H9 (cell line): ENCODE data around the gene FTHL17. TPM values are rescaled to one million over a fixed set of nuclear protein-coding genes. Genes with fewer than 3 reads are reported as not detected.

Source experiments
- DNase-seq: peaks from one replicate; pipeline ENCODE4 v3.0.0-alpha.2; 2017
- H2AFZ ChIP-seq: one replicate; pipeline ENCODE4 v1.6.1; 2013; ENCODE audit warnings: mild to moderate bottlenecking, low read length, control low read depth, moderate library complexity
- H2AK5ac ChIP-seq: 2 replicates; pipeline ENCODE4 v1.6.1; 2013; ENCODE audit warnings: low read length, control low read depth, mixed read lengths; ENCODE audit not compliant: insufficient read length
- H2BK120ac ChIP-seq: one replicate; pipeline ENCODE4 v1.6.1; 2013; ENCODE audit warnings: low read depth, mild to moderate bottlenecking, low read length, control low read depth, inconsistent platforms; ENCODE audit not compliant: poor library complexity, severe bottlenecking
- H2BK12ac ChIP-seq: 2 replicates; pipeline ENCODE4 v1.6.1; 2013; ENCODE audit warnings: low read length, control low read depth, mixed read lengths, low read depth; ENCODE audit not compliant: insufficient read length
- H2BK15ac ChIP-seq: 2 replicates; pipeline ENCODE4 v1.6.1; 2013; ENCODE audit warnings: low read depth, low read length, control low read depth
- H2BK20ac ChIP-seq: one replicate; pipeline ENCODE4 v1.6.1; 2013; ENCODE audit warnings: low read depth, mild to moderate bottlenecking, low read length, control low read depth, inconsistent platforms; ENCODE audit not compliant: poor library complexity, severe bottlenecking
- H2BK5ac ChIP-seq: 2 replicates; pipeline ENCODE4 v1.6.1; 2013; ENCODE audit warnings: low read length, control low read depth, mixed read lengths; ENCODE audit not compliant: insufficient read length
- H3K14ac ChIP-seq: 2 replicates; pipeline ENCODE4 v1.6.1; 2013; ENCODE audit warnings: low read length, control low read depth; ENCODE audit not compliant: insufficient read depth
- H3K18ac ChIP-seq: 2 replicates; pipeline ENCODE4 v1.6.1; 2013; ENCODE audit warnings: low read depth, mild to moderate bottlenecking, mixed read lengths, low read length, control low read depth; ENCODE audit not compliant: insufficient read length
- H3K23ac ChIP-seq: 2 replicates; pipeline ENCODE4 v1.6.1; 2013; ENCODE audit warnings: low read length, control low read depth, mixed read lengths, low read depth; ENCODE audit not compliant: insufficient read length
- H3K23me2 ChIP-seq: 2 replicates; pipeline ENCODE4 v1.6.1; 2013; ENCODE audit warnings: low read depth, mild to moderate bottlenecking, mixed read lengths, low read length, control low read depth; ENCODE audit not compliant: insufficient read length, poor library complexity, severe bottlenecking
- H3K27ac ChIP-seq: 2 replicates; pipeline ENCODE4 v1.5.1; 2013; ENCODE audit warnings: low read length, control low read depth, mixed read lengths, low read depth; ENCODE audit not compliant: insufficient read length
- H3K27me3 ChIP-seq: 2 replicates; pipeline ENCODE4 v1.6.1; 2013; ENCODE audit warnings: low read length, control low read depth, inconsistent platforms; ENCODE audit not compliant: insufficient read depth
- H3K4ac ChIP-seq: 2 replicates; pipeline ENCODE4 v1.6.1; 2013; ENCODE audit warnings: low read depth, mild to moderate bottlenecking, control low read depth, inconsistent platforms, low read length, moderate library complexity
- H3K4me1 ChIP-seq: 2 replicates; pipeline ENCODE4 v1.6.1; 2013; ENCODE audit warnings: low read length, control low read depth, inconsistent platforms; ENCODE audit not compliant: insufficient read depth
- H3K4me2 ChIP-seq: 2 replicates; pipeline ENCODE4 v1.6.1; 2013; ENCODE audit warnings: low read length, control low read depth, mixed read lengths; ENCODE audit not compliant: insufficient read length, insufficient read depth
- H3K56ac ChIP-seq: 2 replicates; pipeline ENCODE4 v1.6.1; 2013; ENCODE audit warnings: low read depth, mild to moderate bottlenecking, mixed read lengths, low read length, control low read depth; ENCODE audit not compliant: insufficient read length
- H3K79me1 ChIP-seq: 2 replicates; pipeline ENCODE4 v1.6.1; 2013; ENCODE audit warnings: low read depth, mild to moderate bottlenecking, moderate library complexity, low read length, control low read depth, inconsistent platforms; ENCODE audit not compliant: insufficient read depth, poor library complexity, severe bottlenecking
- H3K79me2 ChIP-seq: 2 replicates; pipeline ENCODE4 v1.6.1; 2013; ENCODE audit warnings: low read length, control low read depth, inconsistent platforms; ENCODE audit not compliant: insufficient read depth
- H3K9ac ChIP-seq: 2 replicates; pipeline ENCODE4 v1.6.1; 2013; ENCODE audit warnings: low read length, control low read depth, mixed read lengths; ENCODE audit not compliant: insufficient read length; ENCODE audit errors: extremely low read depth
- H3K9me3 ChIP-seq: one replicate; pipeline ENCODE4 v1.6.1; 2013; ENCODE audit warnings: low read depth, low read length, inconsistent platforms; ENCODE audit not compliant: control insufficient read depth
- H3T11ph ChIP-seq: one replicate; pipeline ENCODE4 v1.6.1; 2013; ENCODE audit warnings: mild to moderate bottlenecking, low read length, control low read depth, inconsistent platforms
- H4K20me1 ChIP-seq: one replicate; pipeline ENCODE4 v1.6.1; 2013; ENCODE audit not compliant: control insufficient read depth, insufficient read length, insufficient read depth
- H4K5ac ChIP-seq: 2 replicates; pipeline ENCODE4 v1.6.1; 2013; ENCODE audit warnings: low read depth, mild to moderate bottlenecking, mixed read lengths, low read length, control low read depth; ENCODE audit not compliant: insufficient read length
- H4K8ac ChIP-seq: replicated peaks from 2 replicates; pipeline ENCODE4 v1.6.1; 2013; ENCODE audit warnings: low read length, control low read depth, mixed read lengths, low read depth; ENCODE audit not compliant: insufficient read length
- H4K91ac ChIP-seq: 2 replicates; pipeline ENCODE4 v1.6.1; 2013; ENCODE audit warnings: low read depth, mild to moderate bottlenecking, moderate library complexity, mixed read lengths, low read length, control low read depth; ENCODE audit not compliant: insufficient read length
- H3K27ac Mint-ChIP-seq, 3 experiments: 2 replicates in 2 of 3; 3 replicates in 1 of 3; pipeline ENCODE4 v1.8.0; 2020 to 2021; ENCODE audit warnings: mixed read lengths in 3 of 3, mild to moderate bottlenecking in 1 of 3, moderate library complexity in 1 of 3
- H3K27me3 Mint-ChIP-seq: 2 replicates; pipeline ENCODE4 v1.8.0; 2021; ENCODE audit warnings: low read depth, mild to moderate bottlenecking, moderate library complexity, mixed read lengths
- H3K36me3 Mint-ChIP-seq, 3 experiments: 2 replicates in 2 of 3; 3 replicates in 1 of 3; pipeline ENCODE4 v1.8.0; 2020 to 2021; ENCODE audit warnings: low read depth in 3 of 3, mixed read lengths in 3 of 3; ENCODE audit not compliant: insufficient read depth in 1 of 3
- H3K4me1 Mint-ChIP-seq, 2 experiments: 2 replicates each; pipeline ENCODE4 v1.8.0; 2020; ENCODE audit warnings: mixed read lengths in 2 of 2
- H3K4me3 Mint-ChIP-seq, 2 experiments: 2 replicates in 1 of 2; 3 replicates in 1 of 2; pipeline ENCODE4 v1.8.0; 2020 to 2021; ENCODE audit warnings: mild to moderate bottlenecking in 2 of 2, mixed read lengths in 2 of 2, moderate library complexity in 1 of 2
- H3K9me3 Mint-ChIP-seq, 2 experiments: 2 replicates in 1 of 2; 3 replicates in 1 of 2; pipeline ENCODE4 v1.8.0; 2020; ENCODE audit warnings: mild to moderate bottlenecking in 2 of 2, mixed read lengths in 2 of 2, moderate library complexity in 1 of 2
- WGBS: extraction: QIAGEN DNeasy Blood & Tissue Kit; methylation state at CpG from one replicate; pipeline ENCODE4 v1.1.7; 2013; ENCODE audit warnings: missing lambda C conversion rate, low lambda C conversion rate, mixed read lengths; ENCODE audit not compliant: insufficient read length; ENCODE audit errors: extremely low coverage; 5-methylcytosine and 5-hydroxymethylcytosine counted together
- total RNA-seq: library from RNA; stranded (reverse); gene quantifications from 2 replicates; pipeline ENCODE4 v1.2.1, GENCODE V29; 2021
- TF ChIP-seq, protein P1 (sequence below): fragments of 200-600 bp; sonication (generic); conservative IDR thresholded peaks from 3 replicates; pipeline ENCODE4 v1.8.0; 2021; ENCODE audit warnings: antibody characterized with exemption, mild to moderate bottlenecking

Gene FTHL17
- total RNA-seq, 1 experiment from 2014 or later = not detected

DNA sequence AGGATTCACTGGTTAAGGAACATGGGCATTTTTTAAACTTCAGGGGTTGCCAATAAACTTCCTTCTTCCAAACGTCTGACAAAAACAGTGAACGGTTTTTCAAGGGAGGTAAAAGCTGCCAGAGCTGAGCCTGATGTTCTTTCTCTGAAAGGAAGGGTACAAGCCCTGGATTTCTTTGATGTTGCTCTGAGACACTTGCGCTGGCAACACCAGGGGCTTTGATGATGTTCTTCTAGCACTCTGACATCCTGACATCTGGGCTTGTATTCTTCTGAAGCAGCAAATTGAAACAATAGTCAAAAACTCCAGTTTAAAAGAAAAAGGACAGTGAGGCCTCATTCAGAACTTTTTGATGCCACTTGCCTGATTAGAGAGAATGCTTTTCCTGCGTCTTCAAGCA is 11.8 kb downstream of the FTHL17 start:
- Histone ChIP-seq H2AK5ac (no peak overlapping the region), H3K79me2 (no peaks in the 10 kb centered on the region), H3K23ac (no peak overlapping the region), H3K9ac (no peak overlapping the region), H2AFZ (no peak overlapping the region), H3T11ph (no peak overlapping the region), H4K20me1 (no peaks in the 10 kb centered on the region), H2BK20ac (no peak overlapping the region), H3K79me1 (no peaks in the 10 kb centered on the region), H3K14ac (no peak overlapping the region), H4K91ac (no peak overlapping the region), H2BK120ac (no peak overlapping the region), H3K23me2 (no peaks in the 10 kb centered on the region), H2BK12ac (no peak overlapping the region), H3K56ac (no peak overlapping the region), H3K4ac (no peak overlapping the region), H3K27ac (no peak overlapping the region), H4K5ac (no peak overlapping the region), H3K9me3 (no peaks in the 10 kb centered on the region), H3K4me1 (no peaks in the 10 kb centered on the region), H3K18ac (no peak overlapping the region), H3K4me2 (no peak overlapping the region), H3K27me3 (no peaks in the 10 kb centered on the region), H2BK15ac (no peak overlapping the region), H4K8ac (no peak overlapping the region), H2BK5ac (no peak overlapping the region)
- DNase-seq = no peak
- Mint-ChIP-seq H3K9me3 (peaks cover 28 to 30% of the 10 kb centered on the region in 2 experiments), H3K27ac (no peak overlapping the region), H3K36me3 (no peaks in the 10 kb centered on the region), H3K4me3 (no peak overlapping the region), H3K27me3 (no peaks in the 10 kb centered on the region), H3K4me1 (no peaks in the 10 kb centered on the region)
- WGBS = no CpG with 5 or more reads among the region's 4 CpGs
- TF ChIP-seq, protein P1, sequence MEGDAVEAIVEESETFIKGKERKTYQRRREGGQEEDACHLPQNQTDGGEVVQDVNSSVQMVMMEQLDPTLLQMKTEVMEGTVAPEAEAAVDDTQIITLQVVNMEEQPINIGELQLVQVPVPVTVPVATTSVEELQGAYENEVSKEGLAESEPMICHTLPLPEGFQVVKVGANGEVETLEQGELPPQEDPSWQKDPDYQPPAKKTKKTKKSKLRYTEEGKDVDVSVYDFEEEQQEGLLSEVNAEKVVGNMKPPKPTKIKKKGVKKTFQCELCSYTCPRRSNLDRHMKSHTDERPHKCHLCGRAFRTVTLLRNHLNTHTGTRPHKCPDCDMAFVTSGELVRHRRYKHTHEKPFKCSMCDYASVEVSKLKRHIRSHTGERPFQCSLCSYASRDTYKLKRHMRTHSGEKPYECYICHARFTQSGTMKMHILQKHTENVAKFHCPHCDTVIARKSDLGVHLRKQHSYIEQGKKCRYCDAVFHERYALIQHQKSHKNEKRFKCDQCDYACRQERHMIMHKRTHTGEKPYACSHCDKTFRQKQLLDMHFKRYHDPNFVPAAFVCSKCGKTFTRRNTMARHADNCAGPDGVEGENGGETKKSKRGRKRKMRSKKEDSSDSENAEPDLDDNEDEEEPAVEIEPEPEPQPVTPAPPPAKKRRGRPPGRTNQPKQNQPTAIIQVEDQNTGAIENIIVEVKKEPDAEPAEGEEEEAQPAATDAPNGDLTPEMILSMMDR = no peak
